Endometrium (tissue), 2 donors: ENCODE measurements around the gene ABCA10.

ENCODE experiments used
- FAIRE-seq: peaks from 2 replicates; lab custom pipeline; 2012; peaks lifted over from hg19 to GRCh38; lab: Jason Lieb, UNC
- donor health status: control.
- donor health status: control.

Gene ABCA10

DNA sequence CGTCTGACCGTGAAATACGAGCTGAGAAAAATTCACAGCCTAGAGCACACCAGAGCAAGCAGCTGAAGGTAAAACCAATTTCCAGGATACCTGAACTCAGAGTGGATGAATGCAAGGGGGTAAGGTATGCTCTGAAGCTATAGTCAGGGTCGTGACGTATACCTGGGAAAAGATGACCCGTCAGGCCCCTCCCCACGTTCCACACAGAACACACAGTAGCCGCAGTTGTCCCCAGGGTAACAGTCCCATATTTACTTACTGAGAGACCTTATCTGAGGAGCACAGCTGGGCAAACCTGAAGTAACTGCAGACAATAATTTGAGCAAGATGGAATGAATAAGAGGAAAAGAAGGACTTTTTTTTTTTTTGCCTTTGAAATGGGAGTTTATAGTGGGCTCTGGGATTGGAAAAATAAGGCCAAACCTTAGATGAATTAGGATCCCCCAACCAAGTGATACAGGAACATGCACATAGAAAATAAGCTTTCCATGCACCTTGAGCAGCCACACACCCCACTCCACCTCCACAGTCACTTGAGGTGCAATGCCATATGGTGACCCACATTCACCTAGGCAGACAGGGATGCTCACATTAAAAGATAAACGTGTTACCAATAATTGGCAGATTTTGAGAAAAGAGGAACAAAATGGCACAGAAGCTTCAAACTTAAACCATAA is 124.9 kb downstream of the ABCA10 start:
- FAIRE-seq, result no peak

DNA sequence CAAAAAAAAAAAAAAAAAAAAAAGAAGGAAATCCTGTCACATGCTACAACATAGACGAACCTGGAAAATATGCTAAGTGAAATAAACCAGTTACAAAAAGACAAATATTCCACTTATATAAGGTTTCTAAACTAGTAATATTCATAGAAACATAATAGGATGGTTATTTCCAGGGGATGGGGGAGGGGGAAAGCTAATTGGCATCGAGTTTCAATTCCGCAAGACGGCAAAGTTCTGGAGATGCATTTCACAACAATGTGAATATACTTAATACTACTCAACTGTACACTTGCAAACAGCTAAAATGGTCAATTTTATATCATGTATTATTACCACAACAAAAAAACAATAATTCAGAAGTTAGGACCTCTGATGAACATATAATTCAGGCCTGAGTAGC is 130.0 kb downstream of the ABCA10 start:
- FAIRE-seq, result no peak
